HepG2 (cell line): ENCODE measurements around the gene UPK1A. TPM values are rescaled to one million over a fixed set of nuclear protein-coding genes. Genes with fewer than 3 reads are reported as not detected.

Experiments
- AGO1 ChIP-seq: fragments of 200-400 bp; formaldehyde crosslinking; IDR thresholded peaks from 2 replicates; pipeline ENCODE4 v1.6.1; 2017; ENCODE audit warnings: mild to moderate bottlenecking, low read depth, low read length, moderate library complexity; ENCODE audit not compliant: poor library complexity, severe bottlenecking
- ATF6 ChIP-seq: sonication (generic); formaldehyde crosslinking; conservative IDR thresholded peaks from 2 replicates; pipeline ENCODE4 v1.4.0; 2020; ENCODE audit warnings: missing genetic modification reagents
- BRCA1 ChIP-seq: sonication (generic); formaldehyde crosslinking; IDR thresholded peaks from 2 replicates; pipeline ENCODE4 v1.4.0; 2020; ENCODE audit warnings: missing genetic modification reagents
- CAMTA2 ChIP-seq: sonication (generic); formaldehyde crosslinking; IDR thresholded peaks from 2 replicates; pipeline ENCODE4 v1.4.0; 2020; ENCODE audit warnings: mild to moderate bottlenecking, missing genetic modification reagents, borderline replicate concordance
- GFI1 ChIP-seq: sonication (generic); formaldehyde crosslinking; IDR thresholded peaks from 2 replicates; pipeline ENCODE4 v1.5.0; 2020; ENCODE audit warnings: missing genetic modification reagents, mild to moderate bottlenecking, borderline replicate concordance
- IKZF1 ChIP-seq: fragments of 450-650 bp; IDR thresholded peaks from 2 replicates; pipeline ENCODE4 v1.7.1; 2016
- KAT7 ChIP-seq: IDR thresholded peaks from 2 replicates; pipeline ENCODE4 v1.6.1; 2018; ENCODE audit warnings: borderline replicate concordance, missing compliant biosample characterization
- MLXIP ChIP-seq: sonication (generic); formaldehyde crosslinking; IDR thresholded peaks from 2 replicates; pipeline ENCODE4 v1.9.0; 2021; ENCODE audit warnings: missing genetic modification reagents, borderline replicate concordance
- NCOR1 ChIP-seq: fragments of 200-600 bp; sonication (generic); IDR thresholded peaks from 2 replicates; pipeline ENCODE4 v1.7.0; 2017; ENCODE audit warnings: antibody characterized with exemption, low read length, borderline replicate concordance
- NR2F2 ChIP-seq: IDR thresholded peaks from 2 replicates; pipeline ENCODE4 v1.6.1; 2012; ENCODE audit warnings: low read depth, inconsistent platforms, borderline replicate concordance
- PHF8 ChIP-seq: sonication (generic); formaldehyde crosslinking; IDR thresholded peaks from 2 replicates; pipeline ENCODE4 v1.5.0; 2020; ENCODE audit warnings: missing genetic modification reagents
- TFAP4 ChIP-seq: sonication (generic); IDR thresholded peaks from 2 replicates; pipeline ENCODE4 v1.6.1; 2016; ENCODE audit warnings: low read depth, borderline replicate concordance
- TMF1 ChIP-seq: sonication (generic); formaldehyde crosslinking; IDR thresholded peaks from 2 replicates; pipeline ENCODE4 v1.8.1; 2022; ENCODE audit warnings: low read depth, missing genetic modification reagents
- U2AF2 ChIP-seq: fragments of 200-400 bp; formaldehyde crosslinking; IDR thresholded peaks from 2 replicates; pipeline ENCODE4 v1.6.1; 2017; ENCODE audit warnings: low read depth, mild to moderate bottlenecking, low read length
- ZNF260 ChIP-seq: sonication (generic); formaldehyde crosslinking; IDR thresholded peaks from 2 replicates; pipeline ENCODE4 v1.4.0; 2020; ENCODE audit warnings: missing genetic modification reagents, low read depth, mild to moderate bottlenecking, borderline replicate concordance
- ZNF274 ChIP-seq: sonication (generic); formaldehyde crosslinking; IDR thresholded peaks from 2 replicates; pipeline ENCODE4 v1.5.1; 2020; ENCODE audit warnings: mild to moderate bottlenecking, missing genetic modification reagents
- ZNF281 ChIP-seq: sonication (generic); formaldehyde crosslinking; IDR thresholded peaks from 2 replicates; pipeline ENCODE4 v1.4.0; 2020; ENCODE audit warnings: missing genetic modification reagents, borderline replicate concordance
- ZNF577 ChIP-seq: sonication (generic); formaldehyde crosslinking; IDR thresholded peaks from 2 replicates; pipeline ENCODE4 v1.4.0; 2020; ENCODE audit warnings: mild to moderate bottlenecking, low read depth, missing genetic modification reagents, borderline replicate concordance
- ZNF670 ChIP-seq: sonication (generic); formaldehyde crosslinking; IDR thresholded peaks from 2 replicates; pipeline ENCODE4 v1.8.0; 2022; ENCODE audit warnings: mild to moderate bottlenecking, missing genetic modification reagents, borderline replicate concordance
- ZNF747 ChIP-seq: sonication (generic); formaldehyde crosslinking; IDR thresholded peaks from 2 replicates; pipeline ENCODE4 v1.8.1; 2023; ENCODE audit warnings: missing genetic modification reagents, mild to moderate bottlenecking, borderline replicate concordance
- ZNF776 ChIP-seq: sonication (generic); formaldehyde crosslinking; IDR thresholded peaks from 2 replicates; pipeline ENCODE4 v1.4.0; 2020; ENCODE audit warnings: mild to moderate bottlenecking, missing genetic modification reagents
- polyA plus RNA-seq, 8 experiments: library from polyadenylated mRNA; depleted of rRNA in 3 of 8; stranded (reverse) in 7 of 8; unstranded in 1 of 8; fragments of >200 nt; fragmentation: Illumina TruSeq in 4 of 8; extraction: Trizol in 4 of 8; gene quantifications; 2 replicates each; pipeline versions ENCODE4 v1.2.1 to v1.2.3, GENCODE V29; 2011 to 2016; ENCODE audit warnings: low read depth in 4 of 8, missing spikeins in 1 of 8, mixed read lengths in 1 of 8; ENCODE audit not compliant: insufficient read depth in 1 of 8
- total RNA-seq, 5 experiments: library from RNA; depleted of rRNA; stranded (reverse); fragments of >200 nt; fragmentation: Illumina TruSeq; extraction: Trizol; gene quantifications; 2 replicates each; pipeline ENCODE4 v1.2.3, GENCODE V29; 2016; ENCODE audit warnings: low read depth in 1 of 5

UPK1A gene
- total and polyA plus RNA-seq, 2 of the 13 experiments (the other 11 are each of a cell fraction or from before 2014, with no cell fraction given), result 2.9 TPM; not detected in 1

- TF ChIP-seq CAMTA2 (CRISPR knock-in tag) (no peak), NCOR1 (no peak), ZNF260 (CRISPR knock-in tag) (no peak), ZNF577 (CRISPR knock-in tag) (no peak), TFAP4 (peak; percentile 37; the same call in 1 of the 2 replicates), ZNF670 (CRISPR knock-in tag) (no peak), ATF6 (no peak), MLXIP (CRISPR knock-in tag) (no peak), GFI1 (CRISPR knock-in tag) (no peak), AGO1 (no peak), ZNF274 (no peak), KAT7 (CRISPR knock-in tag) (no peak), ZNF747 (CRISPR knock-in tag) (no peak), PHF8 (CRISPR knock-in tag) (no peak), ZNF776 (CRISPR knock-in tag) (no peak), BRCA1 (no peak), ZNF281 (no peak), NR2F2 (no peak), TMF1 (CRISPR knock-in tag) (no peak), U2AF2 (no peak), IKZF1 (no peak)
Measured at GRCh38 chr19:35693835-35694599, 27.7 kb downstream of the UPK1A start (continued).
